ENCODE measurements around the gene ZNF443. TPM values are rescaled to one million over a fixed set of nuclear protein-coding genes. Genes with fewer than 3 reads are reported as not detected.
A peak's percentile ranks its signal among the peaks of the same experiment; 100 is the strongest.
"Not testable (repeated sequence)": the region's sequence is repeated elsewhere in the genome, so short reads cannot be mapped to it uniquely, and the experiment has no call there.

The ZNF443 gene
- total and polyA plus RNA-seq, 5 experiments from 2014 or later, result 1.1 to 6.1 (median 3.6) TPM

DNA sequence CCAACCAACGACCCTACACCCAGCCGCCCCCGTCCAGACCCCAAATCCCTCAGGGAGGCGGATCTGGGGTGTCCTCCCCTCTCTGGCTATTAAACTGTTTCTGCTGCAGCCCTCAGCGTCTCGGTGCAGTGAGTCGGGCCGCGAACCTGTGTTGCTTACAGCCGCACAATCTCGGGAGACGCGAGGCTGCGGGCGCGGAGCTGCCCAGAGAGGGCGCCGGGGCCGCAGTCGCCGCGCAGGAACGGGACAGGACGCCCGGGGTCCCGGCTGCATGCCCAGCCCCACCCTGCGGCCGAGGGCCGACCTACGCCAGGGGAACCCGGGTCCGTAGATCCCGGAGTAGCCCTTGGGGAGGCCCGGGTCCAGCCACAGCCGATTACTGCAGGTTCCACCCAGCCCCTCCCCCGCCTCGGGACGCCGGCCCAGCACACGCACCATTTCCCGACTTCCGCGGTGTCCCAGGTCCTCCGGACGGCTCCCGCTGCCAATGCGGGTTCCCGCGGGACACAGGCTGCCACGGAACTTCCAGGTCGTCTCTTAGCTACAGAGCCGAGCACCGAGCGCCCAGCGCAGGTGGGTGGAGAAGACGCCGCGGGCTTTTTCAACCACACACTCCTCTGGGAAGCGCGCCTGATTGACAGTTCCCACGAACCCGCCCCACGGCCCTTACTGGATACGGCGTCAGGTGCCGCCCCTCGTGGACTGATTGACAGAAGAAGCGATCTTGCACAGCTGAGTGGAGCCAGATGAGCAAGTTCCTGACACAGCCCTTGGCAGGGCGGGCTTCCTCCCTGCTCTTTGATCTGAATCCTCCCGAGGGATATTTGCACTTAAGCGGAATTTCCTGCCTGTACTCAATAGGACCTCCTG lies 40.0 kb downstream of the ZNF443 start, which contains the start of gene ZNF799:
Gene ZNF799 (minus strand): TSS at position 639 of the 870 bp plus-strand sequence. CDS start 201 bp downstream, at position 438.
- Mint-ChIP-seq H3K36me3 (peaks cover 0 to 15% (median 5%) of the 10 kb centered on the region in 3 donors), H3K4me1 (peaks cover 3 to 29% (median 16%) of the 10 kb centered on the region in 4 donors), H3K9me3 (peaks cover 0 to 9% (median 0%) of the 10 kb centered on the region in 9 donors), H3K27ac (peak within 1 kb of the TSS; percentile 78 to 94 (median 88)), H3K27me3 (no peaks in the 10 kb centered on the region), H3K4me3 (peak within 1 kb of the TSS; percentile 91 to 97 (median 94))
- peak; percentile 62 to 88 (median 74) for DNase-seq
- ATAC-seq, result peak; percentile 92 to 93
- POLR2A ChIA-PET, result interaction anchor here (0.7 to 1.2 kb wide), 6 partner anchors 34 to 238 kb away, joined by 3 to 7 read pairs (median 4); partner anchors contain the start of genes ZNF136, ZNF442, ZNF563 and ZNF709

GRCh38 chr19:12399901-12400632 lies 40.8 kb downstream of the ZNF443 start:
- DNase-seq, result peak in 7 of 10 donors; percentile 3 to 24 (median 6)
- not testable (repeated sequence) for H3K27me3 Mint-ChIP-seq
- Mint-ChIP-seq H3K27ac (peak overlapping the region in 9 of 10 donors; percentile 46 to 89 (median 64)), H3K36me3 (peaks cover 0 to 22% (median 10%) of the 10 kb centered on the region in 3 donors), H3K4me1 (peaks cover 5 to 29% (median 18%) of the 10 kb centered on the region in 4 donors), H3K4me3 (peak overlapping the region; percentile 85 to 97 (median 94)), H3K9me3 (peaks cover 0 to 15% (median 7%) of the 10 kb centered on the region in 9 donors)
- POLR2A ChIA-PET, result interaction anchor here (0.7 kb wide), 1 partner anchor 110 kb away, joined by 3 read pairs; no protein-coding TSS in a partner anchor
- ATAC-seq, result peak; percentile 27 to 55

DNA sequence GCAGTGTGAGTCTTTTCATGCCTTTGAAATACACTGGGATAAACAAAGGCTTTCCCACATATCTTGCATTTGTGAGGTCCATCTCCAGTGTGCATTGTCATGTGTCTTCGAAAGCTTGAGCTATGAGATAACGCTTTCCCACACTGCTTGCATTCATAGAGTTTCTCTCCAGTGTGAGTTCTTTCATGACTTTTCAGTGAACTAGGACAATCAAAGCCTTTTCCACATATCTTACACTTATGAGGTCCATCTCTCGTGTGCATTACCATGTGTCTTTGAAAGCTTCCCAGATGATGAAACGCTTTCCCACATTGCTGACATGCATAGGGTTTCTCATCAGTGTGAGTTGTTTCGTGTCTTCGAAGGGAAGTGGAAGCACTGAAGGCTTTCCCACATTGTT lies 49.7 kb downstream of the ZNF443 start:
- H3K4me3 Mint-ChIP-seq, DNase-seq, H3K27me3 Mint-ChIP-seq, POLR2A ChIA-PET, ATAC-seq, H3K27ac Mint-ChIP-seq, H3K4me1 Mint-ChIP-seq: not testable (repeated sequence)
- H3K9me3 Mint-ChIP-seq, result peaks cover 12 to 75% (median 31%) of the 10 kb centered on the region in 9 donors
- H3K36me3 Mint-ChIP-seq, result peaks cover 44 to 83% (median 59%) of the 10 kb centered on the region in 3 donors

DNA sequence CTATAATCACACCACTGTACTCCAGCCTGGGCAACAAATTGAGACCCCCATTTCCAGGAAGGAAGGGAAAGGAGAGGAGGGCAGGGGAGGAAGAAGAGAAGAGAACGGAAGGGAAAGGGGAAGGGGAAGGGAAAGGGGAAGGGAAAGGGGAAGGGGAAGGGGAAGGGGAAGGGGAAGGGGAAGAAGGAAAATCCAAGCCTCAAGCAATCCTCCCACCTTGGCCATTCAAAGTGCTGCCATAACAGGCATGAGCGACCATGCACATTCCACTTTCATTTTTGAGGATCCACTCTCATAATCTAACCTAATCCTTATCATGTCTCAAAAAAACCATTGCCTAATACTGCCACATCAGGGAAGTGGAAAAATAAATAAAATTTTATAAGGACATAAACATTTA lies 54.5 kb downstream of the ZNF443 start:
- ATAC-seq, H3K27me3 Mint-ChIP-seq, H3K4me3 Mint-ChIP-seq, POLR2A ChIA-PET, H3K27ac Mint-ChIP-seq, DNase-seq, H3K4me1 Mint-ChIP-seq: not testable (repeated sequence)
- H3K9me3 Mint-ChIP-seq, result peaks cover 0 to 82% (median 26%) of the 10 kb centered on the region in 9 donors
- peaks cover 32 to 75% (median 49%) of the 10 kb centered on the region in 3 donors for H3K36me3 Mint-ChIP-seq

DNA sequence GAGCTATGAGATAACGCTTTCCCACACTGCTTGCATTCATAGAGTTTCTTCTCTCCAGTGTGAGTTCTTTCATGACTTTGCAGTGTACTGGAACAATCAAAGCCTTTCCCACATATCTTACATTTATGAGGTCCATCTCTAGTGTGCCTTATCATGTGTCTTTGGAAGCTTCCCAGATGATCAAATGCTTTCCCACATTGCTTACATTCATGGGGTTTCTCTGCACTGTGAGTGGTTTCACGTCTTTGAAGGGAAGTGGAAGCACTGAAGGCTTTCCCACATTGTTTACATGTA lies 60.4 kb downstream of the ZNF443 start:
- POLR2A ChIA-PET, result no interaction called here
- H3K27me3 Mint-ChIP-seq, result no peaks in the 10 kb centered on the region
- ATAC-seq (no peak), DNase-seq (no peak)
- no peak overlapping the region for H3K4me3 Mint-ChIP-seq
- H3K4me1 Mint-ChIP-seq, result no peaks in the 10 kb centered on the region
- H3K36me3 Mint-ChIP-seq, result peaks cover 27 to 68% (median 52%) of the 10 kb centered on the region in 3 donors
- H3K27ac Mint-ChIP-seq, result no peak overlapping the region
- H3K9me3 Mint-ChIP-seq, result peaks cover 15 to 89% (median 47%) of the 10 kb centered on the region in 9 donors

DNA sequence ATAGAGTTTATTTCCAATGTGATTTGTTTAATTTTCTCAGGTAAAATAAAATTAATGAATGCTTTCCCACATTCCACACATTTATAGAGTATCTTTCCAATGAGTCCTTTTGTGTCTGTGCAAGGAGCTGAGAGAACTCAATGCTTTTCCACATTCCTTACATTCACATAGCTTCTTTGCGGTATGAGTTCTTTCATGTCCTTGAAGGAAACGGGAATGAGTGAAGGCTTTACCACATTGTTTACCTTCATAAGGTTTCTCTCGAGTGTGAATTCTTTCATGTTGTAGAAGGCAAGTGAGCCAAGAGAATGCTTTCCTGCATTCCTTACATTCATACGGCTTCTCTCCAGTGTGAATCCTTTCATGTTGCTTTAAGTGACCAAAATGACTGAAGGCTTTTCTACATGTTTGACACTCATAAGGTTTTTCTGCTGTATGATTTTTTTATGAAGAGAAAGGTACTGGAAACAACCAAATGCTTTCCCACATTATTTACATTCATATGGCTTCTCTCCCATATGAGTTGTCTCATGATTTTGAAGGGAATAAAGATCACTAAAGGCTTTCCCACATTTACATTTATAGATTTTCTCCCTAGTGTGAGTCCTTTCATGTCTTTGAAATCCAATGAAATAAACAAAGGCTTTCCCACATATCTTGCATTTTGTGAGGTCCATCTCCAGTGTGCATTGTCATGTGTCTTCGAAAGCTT lies 60.9 kb downstream of the ZNF443 start:
- Mint-ChIP-seq H3K4me1 (no peaks in the 10 kb centered on the region), H3K4me3 (no peak overlapping the region), H3K27me3 (no peaks in the 10 kb centered on the region), H3K36me3 (peaks cover 27 to 66% (median 51%) of the 10 kb centered on the region in 3 donors), H3K9me3 (peaks cover 17 to 90% (median 50%) of the 10 kb centered on the region in 9 donors), H3K27ac (no peak overlapping the region)
- POLR2A ChIA-PET, result no interaction called here
- DNase-seq, result no peak
- ATAC-seq, result no peak

Other genes with a start within 250 kb of the ZNF443 start
- gene ZNF44, start 146.1 kb downstream of the ZNF443 start, total RNA-seq, result 10 to 100 TPM; 71.2 to 73.8 TPM
- 10 to 100 TPM; 15.4 to 23.4 (median 20.9) TPM for gene ZNF44, start 146.1 kb downstream of the ZNF443 start, polyA plus RNA-seq
- gene ZNF563, start 107.4 kb downstream of the ZNF443 start, total RNA-seq, result 10 to 100 TPM; 18.0 to 18.6 TPM
- 1 to 10 TPM; 3.4 to 6.2 (median 4.3) TPM for gene ZNF563, start 107.4 kb downstream of the ZNF443 start, polyA plus RNA-seq
- gene ZNF442, start 75.3 kb downstream of the ZNF443 start, total RNA-seq, result 1 to 10 TPM; 7.4 to 7.6 TPM
- gene ZNF442, start 75.3 kb downstream of the ZNF443 start, polyA plus RNA-seq, result 1 to 10 TPM in 2 of 3 donors, under 1 TPM in 1; 0.88 to 2.6 (median 1.7) TPM
- gene ZNF799, start 39.8 kb downstream of the ZNF443 start, total RNA-seq, result 1 to 10 TPM; 8.9 to 9.1 TPM
- 1 to 10 TPM; 3.3 to 4.4 (median 3.9) TPM for gene ZNF799, start 39.8 kb downstream of the ZNF443 start, polyA plus RNA-seq
- gene ZNF709, start 43.8 kb upstream of the ZNF443 start, total RNA-seq, result 1 to 10 TPM; 6.4 to 7.7 TPM
- 1 to 10 TPM in 2 of 3 donors, under 1 TPM in 1; 0.60 to 2.8 (median 1.3) TPM for gene ZNF709, start 43.8 kb upstream of the ZNF443 start, polyA plus RNA-seq
- gene ZNF564, start 110.5 kb upstream of the ZNF443 start, total RNA-seq, result 10 to 100 TPM; 35.4 to 38.4 TPM
- 10 to 100 TPM in 2 of 3 donors, 1 to 10 TPM in 1; 8.9 to 12.3 (median 10.0) TPM for gene ZNF564, start 110.5 kb upstream of the ZNF443 start, polyA plus RNA-seq
- gene ZNF490, start 169.8 kb upstream of the ZNF443 start, total RNA-seq, result 10 to 100 TPM; 14.4 to 15.4 TPM
- gene ZNF490, start 169.8 kb upstream of the ZNF443 start, polyA plus RNA-seq, result 1 to 10 TPM; 3.7 to 6.8 (median 6.5) TPM
- gene ZNF791, start 169.9 kb upstream of the ZNF443 start, total RNA-seq, result 10 to 100 TPM; 46.2 to 48.0 TPM
- 10 to 100 TPM; 14.2 to 18.6 (median 17.9) TPM for gene ZNF791, start 169.9 kb upstream of the ZNF443 start, polyA plus RNA-seq
- gene MAN2B1, start 225.7 kb upstream of the ZNF443 start, total RNA-seq, result 100 to 1,000 TPM in 1 of 2 experiments, 10 to 100 TPM in 1; 87.5 to 101 TPM
- 10 to 100 TPM; 33.9 to 55.4 (median 34.7) TPM for gene MAN2B1, start 225.7 kb upstream of the ZNF443 start, polyA plus RNA-seq
- 10 to 100 TPM; 17.6 to 22.7 TPM for gene WDR83, start 225.8 kb upstream of the ZNF443 start, total RNA-seq
- gene WDR83, start 225.8 kb upstream of the ZNF443 start, polyA plus RNA-seq, result 10 to 100 TPM; 12.6 to 19.9 (median 12.9) TPM
- 100 to 1,000 TPM; 219 to 224 TPM for gene DHPS, start 240.9 kb upstream of the ZNF443 start, total RNA-seq
- gene DHPS, start 240.9 kb upstream of the ZNF443 start, polyA plus RNA-seq, result 100 to 1,000 TPM in 1 of 3 donors, 10 to 100 TPM in 2; 74.8 to 108 (median 88.9) TPM
- gene GNG14, start 247.0 kb upstream of the ZNF443 start, total RNA-seq, result not detected
- gene GNG14, start 247.0 kb upstream of the ZNF443 start, polyA plus RNA-seq, result not detected

Data from naive thymus-derived CD8-positive, alpha-beta T cell (primary cell).